NCI-H1694 treated with DMSO at 0.1 percent for 48 hours (cell line): Measurements from ENCODE around the gene ATP5F1E.

ENCODE experiments used
- DNase-seq: peaks from one replicate; lab custom pipeline; 2025; lab: John Stamatoyannopoulos, UW

Gene ATP5F1E

DNA sequence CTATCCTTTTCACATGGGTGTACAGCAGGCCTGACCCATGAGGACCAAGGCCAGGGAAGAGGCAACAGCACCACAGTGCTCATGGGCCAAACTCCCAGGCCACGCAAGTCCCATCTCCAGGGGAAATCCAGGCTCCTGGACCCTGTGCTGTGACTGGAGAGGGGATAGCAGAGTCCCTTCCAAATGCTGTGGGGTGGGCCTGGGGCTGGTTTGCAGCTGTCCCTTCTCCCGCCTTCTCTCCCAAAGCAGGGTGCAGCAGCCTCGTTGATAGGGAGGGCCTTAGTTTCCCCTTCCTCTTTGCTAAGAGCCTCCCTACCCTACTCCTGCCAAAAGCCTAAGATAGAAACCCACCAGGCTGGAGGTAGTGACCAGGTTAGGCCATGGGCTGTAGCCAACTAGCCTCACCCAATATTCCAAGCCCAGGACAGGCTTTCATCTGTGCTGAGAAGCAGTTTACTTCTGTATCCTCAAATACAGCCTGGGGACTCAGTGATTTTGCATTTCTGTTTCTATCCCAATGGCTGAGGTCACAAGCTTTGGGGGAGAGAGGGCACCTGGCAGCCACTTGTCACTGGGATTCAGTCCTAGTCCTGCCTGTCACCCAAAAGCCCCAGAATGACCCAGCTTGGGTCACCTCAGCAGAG lies 26.5 kb downstream of the ATP5F1E start:
- DNase-seq = no peak

- no peak for DNase-seq
Measured at GRCh38 chr20:59004763-59005522, 27.2 kb downstream of the ATP5F1E start.

DNA sequence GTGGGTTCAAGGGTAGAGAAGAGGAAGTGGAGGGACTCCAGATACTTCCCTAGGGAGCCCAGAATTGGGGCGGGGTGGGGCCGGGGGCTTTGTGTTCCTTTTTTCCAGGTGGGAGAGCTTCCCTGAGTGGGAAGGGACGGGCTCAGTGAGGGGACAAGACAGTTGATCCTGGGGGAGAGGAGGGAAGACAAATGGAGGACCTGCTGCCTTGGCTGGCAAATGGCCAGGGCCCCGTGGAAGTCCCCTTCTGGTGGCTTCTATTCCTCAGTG lies 27.7 kb downstream of the ATP5F1E start:
- DNase-seq = no peak

DNA sequence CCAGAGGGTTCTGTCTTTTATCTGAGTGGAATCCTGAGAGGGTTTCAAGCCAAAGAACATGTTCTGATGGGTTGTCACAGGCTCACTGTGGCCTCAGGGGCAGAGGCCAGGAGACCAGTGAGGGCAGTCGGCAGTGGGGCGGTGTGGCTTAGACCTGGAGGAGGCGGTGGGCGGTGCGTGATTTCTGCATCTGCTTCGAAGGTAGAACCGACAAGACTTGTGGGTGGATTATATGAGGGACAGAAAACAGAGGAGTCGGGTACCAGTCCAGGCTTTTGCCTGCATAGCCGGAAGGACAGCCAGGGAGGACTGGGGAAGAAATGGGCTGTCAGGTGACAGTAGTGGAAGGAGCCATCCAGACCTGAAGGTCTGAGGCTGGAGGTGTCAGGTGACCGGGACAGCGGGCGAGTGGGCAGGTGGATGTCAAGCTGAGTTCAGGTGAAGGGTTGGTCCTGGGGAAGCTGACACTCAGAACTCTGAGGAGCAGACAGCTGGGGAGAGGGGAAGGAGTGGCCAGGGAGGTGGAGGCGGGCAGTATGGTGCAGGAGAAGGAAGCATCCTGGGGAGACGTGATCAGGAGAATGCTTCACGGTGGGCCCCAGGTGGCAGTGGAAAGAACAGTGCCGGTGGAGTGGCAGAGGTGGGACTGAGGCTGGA lies 28.2 kb downstream of the ATP5F1E start:
- no peak for DNase-seq

DNA sequence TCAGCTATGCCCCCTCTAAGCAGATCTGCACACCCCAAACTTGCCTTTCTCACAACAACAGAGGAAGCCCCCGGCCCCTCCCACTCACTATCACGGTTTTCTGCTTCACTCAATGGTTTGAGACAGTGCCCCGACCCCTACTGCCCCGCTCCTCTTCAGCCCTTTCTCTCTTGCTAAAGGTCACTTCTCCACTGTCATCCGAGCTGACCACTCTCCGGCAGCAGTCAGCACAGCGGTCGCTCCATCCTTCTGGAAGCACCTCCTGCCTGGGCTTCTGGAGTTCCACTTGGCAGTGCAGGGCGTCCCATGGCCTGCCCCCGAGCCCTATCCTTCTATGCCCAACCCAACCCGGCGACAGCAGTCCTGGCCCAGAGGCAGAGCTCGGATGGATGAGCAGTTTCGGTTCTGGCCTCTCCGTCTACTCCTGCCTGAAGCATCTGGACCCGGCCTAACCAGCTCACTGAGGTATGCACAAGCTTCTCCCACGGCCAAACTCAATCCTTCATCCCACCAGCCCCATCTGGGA lies 29.2 kb downstream of the ATP5F1E start:
- no peak for DNase-seq

DNA sequence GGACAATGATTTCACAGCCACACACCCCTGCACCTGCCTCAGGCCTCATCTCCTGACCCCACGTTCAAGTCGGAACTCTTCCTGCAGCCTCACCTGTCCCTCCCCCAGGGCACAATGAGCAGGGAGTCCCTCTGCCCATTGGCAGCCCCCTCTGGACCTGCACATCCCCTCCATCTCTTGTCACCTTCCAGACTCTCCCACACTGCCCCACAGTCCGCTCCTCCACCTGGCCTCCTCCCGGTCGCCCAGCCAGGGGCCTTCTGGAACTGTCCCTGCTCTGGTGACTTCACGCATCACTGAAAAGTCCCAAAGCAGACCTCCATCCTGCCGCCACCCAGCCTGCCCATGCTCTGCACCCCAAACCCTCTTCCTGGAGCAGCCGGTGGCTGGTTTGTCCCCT lies 29.7 kb downstream of the ATP5F1E start:
- DNase-seq = no peak

DNA sequence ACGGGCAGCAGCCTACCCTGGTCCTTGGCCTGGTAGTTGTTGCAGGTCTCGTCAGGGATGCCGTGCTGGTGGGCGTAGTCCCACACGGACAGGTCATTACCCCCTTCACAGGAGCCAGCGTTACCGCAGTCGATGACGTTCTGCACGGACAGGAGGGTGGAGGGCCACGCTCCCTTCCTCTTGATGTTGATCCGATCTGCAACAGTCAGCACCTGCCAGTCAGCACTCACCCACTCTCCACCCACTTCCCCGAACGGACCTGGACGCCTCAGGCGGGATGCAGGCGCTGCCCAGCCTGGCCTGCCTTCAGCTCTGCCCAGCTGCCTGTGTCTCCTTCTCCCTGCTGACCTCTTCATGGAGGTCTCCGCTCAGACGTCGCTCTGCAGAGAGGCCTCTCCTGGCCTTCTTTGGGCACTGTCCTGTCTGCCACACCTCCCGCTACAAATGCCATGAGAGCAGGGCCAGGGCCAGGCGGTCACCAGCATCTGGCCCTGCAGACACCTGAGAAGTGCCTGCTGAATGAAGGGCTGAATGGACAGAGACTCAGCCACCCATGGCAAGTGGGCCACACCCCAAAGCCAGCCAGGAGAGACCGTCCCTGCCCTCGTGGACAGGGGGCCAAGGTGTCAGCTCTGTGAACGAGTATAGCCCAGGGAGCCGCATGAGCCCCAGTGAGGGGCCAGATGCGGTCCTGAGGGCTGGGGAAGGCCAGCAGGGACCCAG lies 30.5 kb downstream of the ATP5F1E start:
- no peak for DNase-seq

DNA sequence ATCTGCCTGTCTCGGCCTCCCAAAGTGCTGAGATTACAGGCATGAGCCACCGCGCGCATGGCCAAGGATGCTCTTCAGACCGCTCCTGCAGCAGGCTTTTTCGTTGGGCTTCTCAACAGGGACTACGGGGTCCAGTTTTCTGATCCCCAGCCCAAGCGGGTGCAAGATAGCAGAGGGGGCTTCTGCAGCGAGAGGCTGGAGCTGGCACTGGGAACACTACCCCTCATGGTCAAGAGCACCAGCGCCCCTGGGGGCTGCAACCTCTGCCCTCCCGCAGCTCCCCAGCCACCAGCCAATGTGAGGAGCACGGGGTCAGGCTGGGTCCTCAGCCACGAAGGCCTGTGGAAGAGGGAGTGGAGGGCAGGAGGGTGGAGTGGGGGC lies 31.1 kb downstream of the ATP5F1E start:
- no peak for DNase-seq

DNA sequence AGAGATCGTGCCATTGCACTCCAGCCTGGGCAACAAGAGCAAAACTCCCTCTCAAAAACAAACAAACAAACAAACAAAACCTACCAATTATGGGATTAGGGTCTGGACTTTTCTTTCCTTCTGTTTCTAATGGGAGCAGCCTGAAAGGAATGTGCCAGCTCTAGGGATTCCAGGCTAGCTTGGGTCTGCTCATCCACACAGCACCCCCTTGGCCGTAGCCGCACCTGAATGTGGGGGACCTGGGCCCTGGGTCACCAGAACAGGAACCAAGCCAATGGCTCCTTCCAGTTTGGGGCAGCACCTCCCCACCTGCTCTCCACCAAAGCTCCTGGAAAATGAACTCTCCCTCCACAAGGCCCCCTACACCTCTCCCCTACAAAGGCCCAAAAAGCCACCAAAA lies 31.8 kb downstream of the ATP5F1E start:
- DNase-seq = no peak

- DNase-seq = no peak
Measured at GRCh38 chr20:58998656-58999055, 33.5 kb downstream of the ATP5F1E start.

DNA sequence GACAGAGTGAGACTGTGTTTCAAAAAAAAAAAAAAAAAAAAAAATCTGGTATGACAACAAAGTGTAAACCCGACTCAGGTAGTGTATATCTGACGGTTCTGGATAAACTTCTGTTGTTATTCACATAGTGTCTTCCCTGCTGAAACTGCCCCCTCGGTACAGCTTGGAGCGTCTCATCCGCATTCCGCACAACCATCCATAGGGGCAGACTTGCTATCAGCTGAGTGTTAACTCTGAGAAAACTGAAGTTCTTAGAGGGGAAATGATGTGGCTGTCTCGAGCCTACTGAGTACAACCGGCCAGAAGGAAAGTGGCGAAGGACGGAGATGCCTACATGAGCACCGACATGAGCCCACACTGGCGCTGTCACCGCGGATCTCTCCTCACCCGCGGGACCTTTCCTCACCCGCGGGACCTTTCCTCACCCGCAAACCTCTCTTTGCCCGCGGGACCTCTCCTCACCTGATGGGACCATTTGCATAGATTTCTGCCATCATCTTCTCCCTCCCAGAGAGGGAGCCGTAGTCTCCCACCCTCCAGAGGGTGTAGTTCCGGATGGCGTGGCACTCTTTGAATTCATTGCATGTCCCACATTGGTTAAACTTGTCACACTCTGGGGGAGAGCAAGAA lies 34.9 kb downstream of the ATP5F1E start:
- no peak for DNase-seq

GRCh38 chr20:58996226-58996611 lies 35.9 kb downstream of the ATP5F1E start:
- no peak for DNase-seq

DNA sequence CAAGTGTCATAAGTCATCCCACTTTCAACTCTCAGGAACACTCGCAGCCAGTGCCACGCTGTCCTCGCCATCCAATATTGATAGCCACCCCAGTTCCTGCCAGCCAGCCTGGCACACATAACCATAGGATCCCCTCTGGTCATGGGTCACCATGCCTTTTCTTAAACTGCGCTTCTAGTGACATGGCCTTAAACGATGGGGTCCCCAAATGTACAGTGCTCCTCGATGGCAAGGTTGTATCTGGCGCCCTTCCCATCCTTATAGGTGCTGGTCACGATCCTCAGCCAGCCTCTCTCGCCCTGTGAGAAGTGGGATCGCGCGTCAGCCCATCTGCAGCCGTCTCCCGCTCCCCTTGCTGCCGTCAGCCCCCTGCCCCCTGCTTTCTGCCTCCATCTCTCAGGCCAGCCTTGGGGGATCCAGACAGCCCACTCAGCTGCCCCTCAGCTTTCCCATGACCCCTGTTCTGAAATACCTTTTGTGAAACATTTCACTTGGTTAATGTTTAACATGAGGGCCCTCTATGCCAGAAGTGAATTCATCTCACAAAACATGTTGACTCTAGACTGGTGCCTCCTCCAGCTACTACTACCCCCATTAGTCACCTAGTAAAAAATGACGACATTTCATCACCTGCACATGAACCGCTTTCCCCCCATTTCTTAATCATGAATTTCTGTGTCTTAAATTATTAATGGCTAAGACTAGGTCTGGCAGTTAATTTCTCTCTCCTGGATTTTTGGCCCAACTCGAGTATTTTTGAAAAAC lies 36.5 kb downstream of the ATP5F1E start:
- no peak for DNase-seq

GRCh38 chr20:58994390-58995159 lies 37.6 kb downstream of the ATP5F1E start:
- DNase-seq = no peak

DNA sequence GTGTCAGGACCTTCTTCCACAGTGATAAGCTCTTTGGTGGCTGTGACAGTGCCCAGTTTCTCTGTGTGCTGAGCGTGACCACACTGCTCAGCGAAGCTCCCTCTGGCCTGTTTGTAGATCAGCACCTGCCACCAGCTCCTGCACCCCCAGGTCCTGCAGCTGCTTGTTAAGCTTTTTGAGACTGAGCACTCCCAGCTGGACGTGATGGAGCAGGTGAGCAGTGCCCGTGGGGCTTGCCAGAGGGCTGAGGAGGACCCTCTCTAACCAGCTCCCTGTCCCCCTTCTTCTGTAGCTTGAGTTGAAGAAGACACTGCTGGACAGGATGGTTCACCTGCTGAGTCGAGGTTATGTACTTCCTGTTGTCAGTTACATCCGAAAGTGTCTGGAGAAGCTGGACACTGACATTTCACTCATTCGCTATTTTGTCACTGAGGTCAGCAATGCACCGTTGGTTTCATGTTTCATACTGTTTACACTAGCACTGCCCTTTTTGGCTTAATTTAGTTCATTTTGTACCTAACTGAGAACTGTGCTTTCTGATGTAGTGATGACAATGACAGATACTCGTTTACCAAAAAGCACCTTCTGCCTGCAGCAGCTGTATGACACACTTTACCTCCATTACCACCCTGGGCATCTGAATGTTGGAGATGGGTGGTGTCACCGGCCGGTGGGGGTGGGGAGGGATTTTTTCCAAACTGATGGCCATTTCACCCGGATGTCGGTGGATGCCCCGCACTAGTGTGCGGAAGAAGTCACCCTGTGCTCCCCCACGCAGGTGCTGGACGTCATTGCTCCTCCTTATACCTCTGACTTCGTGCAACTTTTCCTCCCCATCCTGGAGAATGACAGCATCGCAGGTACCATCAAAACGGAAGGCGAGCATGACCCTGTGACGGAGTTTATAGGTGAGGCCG lies 38.5 kb downstream of the ATP5F1E start:
- no peak for DNase-seq

- no peak for DNase-seq
Measured at GRCh38 chr20:58992911-58993310, 39.2 kb downstream of the ATP5F1E start.

- no peak for DNase-seq
Measured at GRCh38 chr20:58991715-58992114, 40.4 kb downstream of the ATP5F1E start.

DNA sequence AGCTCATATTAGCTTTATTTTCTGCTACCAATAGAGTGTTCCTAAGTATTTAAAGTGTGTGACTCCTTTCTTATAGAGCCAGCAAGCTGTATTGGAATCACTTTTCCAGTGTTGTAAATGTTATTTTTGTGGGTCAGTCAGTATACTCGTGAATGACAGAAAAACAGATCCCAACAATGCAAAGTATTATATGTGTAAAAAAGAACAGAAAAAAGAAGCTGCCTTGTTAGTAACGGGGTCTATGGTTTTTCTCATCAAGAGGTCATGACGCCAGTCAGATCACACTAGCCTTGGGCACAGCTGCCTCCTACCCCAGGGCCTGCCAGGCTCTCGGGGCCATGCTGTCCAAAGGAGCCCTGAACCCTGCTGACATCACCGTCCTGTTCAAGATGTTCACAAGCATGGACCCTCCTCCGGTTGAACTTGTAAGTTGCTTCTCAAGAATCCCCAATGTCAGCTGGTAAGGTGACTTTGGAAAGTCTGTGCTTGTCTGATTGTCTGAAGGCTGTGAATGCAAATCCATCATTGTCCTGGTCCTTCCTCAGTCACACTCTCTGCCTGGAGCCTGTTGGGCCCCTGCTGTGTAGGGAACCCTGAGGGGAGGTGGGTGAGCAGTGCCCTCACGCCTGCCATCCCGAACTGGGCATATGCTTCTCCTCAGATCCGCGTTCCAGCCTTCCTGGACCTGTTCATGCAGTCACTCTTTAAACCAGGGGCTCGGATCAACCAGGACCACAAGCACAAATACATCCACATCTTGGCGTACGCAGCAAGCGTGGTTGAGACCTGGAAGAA lies 41.3 kb downstream of the ATP5F1E start:
- no peak for DNase-seq

DNA sequence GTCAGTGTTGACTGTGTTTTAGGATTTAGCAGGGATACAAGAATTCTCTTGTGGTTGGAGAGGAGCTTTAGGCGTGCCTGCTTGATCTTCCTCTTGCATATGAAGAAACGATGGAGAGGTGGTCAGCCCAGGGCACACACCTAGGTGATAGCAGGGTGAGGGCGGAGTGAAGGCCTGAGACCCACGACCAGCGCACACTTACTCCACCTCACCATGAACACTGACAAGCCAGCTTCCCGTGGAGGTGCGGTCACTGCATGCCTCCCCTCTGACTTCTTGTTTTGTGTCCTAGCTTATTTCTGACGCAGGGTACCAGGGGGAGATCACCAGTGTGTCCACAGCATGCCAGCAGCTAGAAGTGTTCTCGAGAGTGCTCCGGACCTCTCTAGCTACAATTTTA lies 42.9 kb downstream of the ATP5F1E start:
- no peak for DNase-seq
